AG09319 (cell line): ENCODE data around the gene ZNRF1.
"Not testable (repeated sequence)": the region's sequence is repeated elsewhere in the genome, so short reads cannot be mapped to it uniquely, and the experiment has no call there.

Experiments
- DNase-seq: peaks from one replicate; pipeline ENCODE4 v3.0.0-alpha.2; 2010; ENCODE audit warnings: low read depth; ENCODE audit errors: extremely low read depth
- CTCF ChIP-seq: IDR thresholded peaks from 2 replicates; pipeline ENCODE4 v1.5.1; 2011; ENCODE audit warnings: low read depth, mild to moderate bottlenecking, inconsistent platforms, low read length, moderate library complexity

ZNRF1 gene

DNA sequence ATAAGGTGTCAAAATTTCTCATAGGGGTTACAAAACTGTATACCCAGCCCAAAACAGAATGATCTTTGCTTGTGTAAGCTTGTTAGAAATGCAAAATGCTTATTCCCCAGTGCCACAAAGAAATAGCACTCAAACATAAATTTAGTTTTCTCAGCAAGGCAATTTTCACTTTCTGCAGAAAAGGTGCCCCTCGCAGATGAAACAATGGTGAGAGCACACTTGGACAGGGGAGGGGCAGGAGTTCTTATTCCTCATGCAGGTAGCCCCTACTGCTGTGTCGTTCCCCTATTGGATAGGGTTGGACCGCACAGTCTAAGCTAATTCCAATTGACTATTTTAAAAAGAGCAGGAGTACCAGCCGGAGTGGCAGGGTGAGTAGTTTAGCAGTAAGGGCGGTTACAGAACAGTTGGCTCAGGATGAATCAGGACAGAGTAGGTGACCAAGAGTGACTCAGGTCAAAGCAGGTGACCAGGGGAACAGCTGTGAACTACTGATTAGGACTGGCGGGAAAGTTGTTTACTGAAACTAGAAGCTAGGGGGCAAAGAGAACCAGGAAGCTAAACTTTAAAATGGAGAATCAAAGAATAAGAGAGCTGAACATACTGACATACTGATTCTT lies 123.2 kb downstream of the ZNRF1 start:
- no peak for TF ChIP-seq CTCF
- no peak for DNase-seq

GRCh38 chr16:75122609-75123008 lies 123.8 kb downstream of the ZNRF1 start:
- TF ChIP-seq CTCF, result no peak

GRCh38 chr16:75127713-75128415 lies 129.0 kb downstream of the ZNRF1 start:
- TF ChIP-seq CTCF, result no peak
- no peak for DNase-seq

More at GRCh38 chr16:75122609-75123008, 123.8 kb downstream of the ZNRF1 start:
- no peak for DNase-seq

DNA sequence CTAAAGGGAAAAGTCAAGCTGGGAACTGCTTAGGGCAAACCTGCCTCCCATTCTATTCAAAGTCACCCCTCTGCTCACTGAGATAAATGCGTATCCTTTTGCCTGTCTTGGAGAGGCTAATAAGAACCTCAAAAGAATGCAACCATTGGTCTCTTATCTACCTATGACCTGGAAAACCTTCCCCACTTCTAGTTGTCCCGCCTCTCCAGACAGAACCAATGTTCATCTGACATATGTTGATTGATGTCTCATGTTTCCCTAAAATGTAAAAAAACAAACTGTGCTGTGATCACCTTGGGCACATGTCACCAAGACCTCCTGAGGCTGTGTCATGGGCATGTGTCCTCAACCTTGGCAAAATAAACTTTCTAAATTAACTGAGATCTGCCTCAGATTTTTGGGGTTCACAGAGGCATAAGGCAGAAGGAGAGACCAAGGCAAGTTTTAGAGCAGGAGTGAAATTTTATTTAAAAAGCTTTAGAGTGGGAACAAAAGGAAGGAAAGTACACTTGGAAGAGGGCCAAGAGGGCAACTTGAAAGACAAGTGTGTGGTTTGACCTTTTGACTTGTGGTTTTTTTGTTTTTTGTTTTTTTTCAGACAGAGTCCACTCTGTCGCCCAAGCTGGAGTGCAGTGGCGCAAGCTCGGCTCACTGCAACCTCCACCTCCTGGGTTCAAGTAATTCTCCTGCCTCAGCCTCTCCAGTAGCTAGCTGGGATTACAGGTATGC lies 130.8 kb downstream of the ZNRF1 start:
- not testable (repeated sequence) for DNase-seq

DNA sequence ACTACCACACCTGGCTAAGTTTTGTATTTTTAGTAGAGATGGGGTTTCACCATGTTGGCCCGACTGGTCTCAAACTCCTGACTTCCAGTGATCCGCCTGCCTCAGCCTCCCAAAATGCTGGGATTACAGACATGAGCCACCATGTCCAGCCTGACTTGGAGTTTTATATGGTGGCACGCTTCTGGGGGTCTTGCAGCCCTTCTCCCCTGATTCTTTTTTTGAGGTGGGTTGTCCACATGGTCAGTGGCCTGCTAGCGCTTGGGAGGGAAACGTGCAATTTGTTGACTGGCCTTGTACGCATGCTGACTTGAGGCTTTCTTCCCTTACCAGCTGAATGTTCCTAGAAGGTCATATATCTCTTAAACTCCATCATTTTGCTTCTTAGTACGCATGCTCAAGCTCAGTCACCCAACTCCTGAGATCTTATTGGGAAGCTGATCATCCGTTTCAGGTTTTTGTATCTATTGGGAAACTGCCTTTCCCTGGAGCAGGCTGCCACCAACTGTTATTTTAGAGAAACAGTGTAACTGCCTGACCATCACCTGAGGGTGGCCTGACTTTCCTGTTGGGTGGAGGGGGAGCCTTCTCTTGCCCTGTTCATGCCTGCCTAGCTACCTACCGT lies 131.4 kb downstream of the ZNRF1 start:
- no peak for TF ChIP-seq CTCF
- no peak for DNase-seq

GRCh38 chr16:75131081-75131480 lies 132.3 kb downstream of the ZNRF1 start:
- DNase-seq, result no peak
- TF ChIP-seq CTCF, result no peak

DNA sequence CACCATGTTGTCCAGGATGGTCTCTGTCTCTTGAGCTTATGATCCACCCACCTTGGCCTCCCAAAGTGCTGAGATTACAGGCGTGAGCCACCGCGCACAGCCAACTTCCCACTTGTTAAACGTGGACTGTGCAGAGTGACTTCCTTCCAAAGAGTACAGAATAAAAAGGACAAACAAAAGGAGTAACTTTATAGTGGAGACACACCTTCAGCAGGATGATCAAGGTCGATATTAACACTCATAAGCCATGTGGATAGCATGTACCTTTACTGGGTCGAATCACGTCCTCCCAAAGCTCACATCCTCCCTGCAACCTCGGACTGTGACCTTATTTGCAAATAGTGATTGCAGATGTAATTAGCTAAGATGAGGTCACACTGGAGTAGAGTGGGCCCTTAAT lies 139.4 kb downstream of the ZNRF1 start:
- TF ChIP-seq CTCF, result no peak
- DNase-seq, result no peak
